ENCODE measurements around the gene HSP90B1. TPM values are rescaled to one million over a fixed set of nuclear protein-coding genes. Genes with fewer than 3 reads are reported as not detected.

Gene HSP90B1
- total and polyA plus RNA-seq, 4 donors = 374 to 594 (median 433) TPM

DNA sequence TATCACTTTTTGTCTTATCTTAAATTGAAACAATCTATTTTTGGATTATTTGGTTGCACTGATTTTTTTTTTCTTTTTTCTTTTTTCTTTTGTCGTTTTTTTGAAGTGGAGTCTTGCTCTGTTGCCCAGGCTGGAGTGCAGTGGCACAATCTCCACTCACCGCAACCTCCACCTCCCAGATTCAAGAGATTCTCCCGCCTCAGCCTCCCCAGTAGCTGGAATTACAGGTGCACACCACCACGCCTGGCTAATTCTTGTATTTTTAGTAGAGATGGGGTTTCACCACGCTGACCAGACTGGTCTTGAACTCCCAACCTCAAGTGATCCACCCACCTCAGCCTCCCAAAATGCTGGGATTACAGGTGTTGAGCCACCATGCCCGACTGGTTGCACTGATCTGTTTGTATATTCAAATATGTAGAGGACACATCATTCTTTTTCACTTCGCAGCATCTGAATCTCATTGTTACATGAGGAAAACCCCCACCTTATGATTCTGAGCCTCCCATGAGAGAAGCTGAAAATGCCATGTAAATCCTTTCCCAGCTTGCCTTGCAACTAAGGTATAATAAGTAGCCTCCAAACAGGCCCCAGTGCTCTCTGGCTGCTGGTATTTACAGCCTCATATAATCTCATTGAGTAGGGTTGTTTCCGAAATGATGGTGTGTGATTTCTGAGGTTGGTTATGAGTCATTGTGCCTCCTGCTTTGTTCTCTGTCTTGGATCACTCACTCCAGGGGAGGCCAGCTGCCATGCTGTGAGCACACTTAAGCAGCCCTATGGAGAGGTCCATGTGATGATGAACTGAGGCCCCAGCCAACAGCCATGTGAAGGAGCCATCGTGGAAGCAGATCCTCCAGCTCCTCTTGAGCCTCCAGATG is 5.2 kb upstream of the HSP90B1 start:
- H3K4me1 ChIP-seq (ENCODE audit: control insufficient read depth, insufficient read depth, low read length) = no peaks in the 10 kb centered on the region
- DNase-seq (ENCODE audit: low read depth in 4 of 6, low spot score in 6 of 6) = no peak
- H3K27ac ChIP-seq (ENCODE audit: low read depth, low read length) = no peak overlapping the region
- H3K27me3 ChIP-seq (ENCODE audit: control insufficient read depth, insufficient read depth, low read length) = no peaks in the 10 kb centered on the region
- H3K4me3 ChIP-seq (ENCODE audit: low read depth, low read length) = no peak overlapping the region
- H3K9me3 ChIP-seq (ENCODE audit: control insufficient read depth, insufficient read depth, low read length) = no peaks in the 10 kb centered on the region
- no CpG with 5 or more reads among the region's 9 CpGs for WGBS (ENCODE audit: insufficient coverage)
- H3K36me3 ChIP-seq (ENCODE audit: control insufficient read depth, insufficient read depth, low read length) = no peaks in the 10 kb centered on the region

DNA sequence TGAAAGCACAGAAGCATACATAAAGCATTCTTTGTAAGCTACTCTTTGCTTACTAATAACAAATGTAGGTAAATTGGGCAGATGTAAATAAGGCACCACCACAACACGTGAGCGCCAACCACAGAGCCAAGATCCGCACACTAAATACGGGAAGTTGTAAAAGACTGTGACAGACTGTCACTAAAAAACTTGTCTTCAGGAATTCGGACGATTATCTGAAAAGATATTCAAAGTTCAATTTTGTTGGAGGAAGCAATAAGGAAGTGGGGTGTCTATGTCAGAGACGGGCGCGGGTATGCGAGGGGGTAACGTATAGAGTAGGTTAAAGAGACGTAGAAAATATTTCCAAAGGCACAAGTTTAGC is 1.5 kb upstream of the HSP90B1 start:
- Histone ChIP-seq H3K27ac (ENCODE audit: low read depth, low read length) (peak overlapping the region; percentile 98), H3K9me3 (ENCODE audit: control insufficient read depth, insufficient read depth, low read length) (no peaks in the 10 kb centered on the region), H3K36me3 (ENCODE audit: control insufficient read depth, insufficient read depth, low read length) (peaks cover 2% of the 10 kb centered on the region), H3K27me3 (ENCODE audit: control insufficient read depth, insufficient read depth, low read length) (no peaks in the 10 kb centered on the region), H3K4me1 (ENCODE audit: control insufficient read depth, insufficient read depth, low read length) (peaks cover 3% of the 10 kb centered on the region), H3K4me3 (ENCODE audit: low read depth, low read length) (peak overlapping the region; percentile 82)
- WGBS (ENCODE audit: insufficient coverage) = 6% methylated on average over 10 of the region's 12 CpGs
- DNase-seq (ENCODE audit: low read depth in 4 of 6, low spot score in 6 of 6) = peak in 1 of 6 donors; percentile 5

DNA sequence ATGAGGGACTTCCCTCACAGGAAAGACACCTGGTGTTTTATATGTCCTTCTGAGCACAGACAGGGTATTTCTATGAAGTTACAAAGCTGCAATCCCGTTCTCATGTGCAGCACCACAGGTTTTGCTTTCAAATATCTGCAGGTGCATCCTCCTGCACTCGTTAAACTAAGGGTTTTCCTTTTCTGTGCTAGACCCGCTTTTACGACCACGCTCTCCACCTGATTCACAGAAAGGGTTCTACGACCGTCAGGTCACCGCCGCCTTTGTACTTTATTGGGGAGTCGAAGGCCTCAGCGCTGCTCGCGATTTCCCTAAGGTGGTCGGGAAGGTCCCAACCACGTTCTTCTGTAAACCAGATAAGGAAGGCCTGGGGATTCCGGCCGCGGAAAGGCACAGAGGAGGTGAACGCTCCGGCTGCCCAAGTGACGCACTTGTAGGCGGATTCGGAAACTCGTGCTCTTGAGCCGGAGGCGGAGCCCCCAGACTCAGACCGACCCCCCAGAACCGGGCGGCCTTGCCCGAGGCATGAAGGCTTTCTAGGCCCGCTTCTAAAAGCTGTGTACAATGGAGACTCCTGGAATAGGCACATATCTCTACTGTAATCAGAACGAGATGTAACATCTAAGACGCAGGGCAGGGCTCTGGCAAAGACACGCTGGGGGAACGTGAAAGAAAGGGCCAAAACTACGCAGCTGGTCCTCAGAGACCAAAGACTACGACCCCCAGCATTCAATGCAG is 995 bp upstream of the HSP90B1 start:
- peak; percentile 81 to 98 (median 94) for DNase-seq (ENCODE audit: low read depth in 4 of 6, low spot score in 6 of 6)
- 0% methylated on average over 30 of the region's 37 CpGs for WGBS (ENCODE audit: insufficient coverage)
- H3K4me3 ChIP-seq (ENCODE audit: low read depth, low read length) = peak overlapping the region; percentile 82
- H3K4me1 ChIP-seq (ENCODE audit: control insufficient read depth, insufficient read depth, low read length) = peaks cover 3% of the 10 kb centered on the region
- peak overlapping the region; percentile 98 for H3K27ac ChIP-seq (ENCODE audit: low read depth, low read length)
- no peaks in the 10 kb centered on the region for H3K27me3 ChIP-seq (ENCODE audit: control insufficient read depth, insufficient read depth, low read length)
- no peaks in the 10 kb centered on the region for H3K9me3 ChIP-seq (ENCODE audit: control insufficient read depth, insufficient read depth, low read length)
- peaks cover 3% of the 10 kb centered on the region for H3K36me3 ChIP-seq (ENCODE audit: control insufficient read depth, insufficient read depth, low read length)

DNA sequence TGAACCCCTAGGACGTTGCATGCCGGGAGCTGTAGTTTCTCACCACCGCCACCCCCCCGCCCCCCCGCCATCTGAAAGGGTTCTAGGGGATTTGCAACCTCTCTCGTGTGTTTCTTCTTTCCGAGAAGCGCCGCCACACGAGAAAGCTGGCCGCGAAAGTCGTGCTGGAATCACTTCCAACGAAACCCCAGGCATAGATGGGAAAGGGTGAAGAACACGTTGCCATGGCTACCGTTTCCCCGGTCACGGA is 501 bp upstream of the HSP90B1 start:
- whole genome bisulfite sequencing (ENCODE audit: insufficient coverage) = 0% methylated on average over 13 of the region's 18 CpGs
- peak overlapping the region; percentile 98 for H3K27ac ChIP-seq (ENCODE audit: low read depth, low read length)
- no peaks in the 10 kb centered on the region for H3K9me3 ChIP-seq (ENCODE audit: control insufficient read depth, insufficient read depth, low read length)
- H3K27me3 ChIP-seq (ENCODE audit: control insufficient read depth, insufficient read depth, low read length) = no peaks in the 10 kb centered on the region
- peaks cover 3% of the 10 kb centered on the region for H3K4me1 ChIP-seq (ENCODE audit: control insufficient read depth, insufficient read depth, low read length)
- H3K36me3 ChIP-seq (ENCODE audit: control insufficient read depth, insufficient read depth, low read length) = peaks cover 6% of the 10 kb centered on the region
- H3K4me3 ChIP-seq (ENCODE audit: low read depth, low read length) = peak overlapping the region; percentile 82
- no peak for DNase-seq (ENCODE audit: low read depth in 4 of 6, low spot score in 6 of 6)

- Histone ChIP-seq H3K27ac (ENCODE audit: low read depth, low read length) (peak overlapping the region; percentile 94), H3K4me1 (ENCODE audit: control insufficient read depth, insufficient read depth, low read length) (peaks cover 3% of the 10 kb centered on the region), H3K9me3 (ENCODE audit: control insufficient read depth, insufficient read depth, low read length) (no peaks in the 10 kb centered on the region), H3K4me3 (ENCODE audit: low read depth, low read length) (peak overlapping the region; percentile 92), H3K36me3 (ENCODE audit: control insufficient read depth, insufficient read depth, low read length) (peaks cover 9% of the 10 kb centered on the region), H3K27me3 (ENCODE audit: control insufficient read depth, insufficient read depth, low read length) (no peaks in the 10 kb centered on the region)
- peak in 5 of 6 donors; percentile 9 to 53 (median 26) for DNase-seq (ENCODE audit: low read depth in 4 of 6, low spot score in 6 of 6)
- WGBS (ENCODE audit: insufficient coverage) = under 1% methylated on average over 23 of the region's 37 CpGs
These were observed 851 bp downstream of the HSP90B1 start for GRCh38 chr12:103930787-103931735.

GRCh38 chr12:103933237-103933636 is 3.0 kb downstream of the HSP90B1 start:
- no peaks in the 10 kb centered on the region for H3K9me3 ChIP-seq (ENCODE audit: control insufficient read depth, insufficient read depth, low read length)
- no CpG with 5 or more reads among the region's 2 CpGs for WGBS (ENCODE audit: insufficient coverage)
- H3K27ac ChIP-seq (ENCODE audit: low read depth, low read length) = no peak overlapping the region
- DNase-seq (ENCODE audit: low read depth in 4 of 6, low spot score in 6 of 6) = peak in 2 of 6 donors; percentile 4 to 7
- H3K27me3 ChIP-seq (ENCODE audit: control insufficient read depth, insufficient read depth, low read length) = no peaks in the 10 kb centered on the region
- peaks cover 3% of the 10 kb centered on the region for H3K4me1 ChIP-seq (ENCODE audit: control insufficient read depth, insufficient read depth, low read length)
- H3K4me3 ChIP-seq (ENCODE audit: low read depth, low read length) = no peak overlapping the region
- H3K36me3 ChIP-seq (ENCODE audit: control insufficient read depth, insufficient read depth, low read length) = peaks cover 16% of the 10 kb centered on the region

- H3K4me1 ChIP-seq (ENCODE audit: control insufficient read depth, insufficient read depth, low read length) = peaks cover 3% of the 10 kb centered on the region
- no peak for DNase-seq (ENCODE audit: low read depth in 4 of 6, low spot score in 6 of 6)
- WGBS (ENCODE audit: insufficient coverage) = no CpG with 5 or more reads among the region's 3 CpGs
- no peaks in the 10 kb centered on the region for H3K27me3 ChIP-seq (ENCODE audit: control insufficient read depth, insufficient read depth, low read length)
- peaks cover 29% of the 10 kb centered on the region for H3K36me3 ChIP-seq (ENCODE audit: control insufficient read depth, insufficient read depth, low read length)
- H3K4me3 ChIP-seq (ENCODE audit: low read depth, low read length) = no peak overlapping the region
- no peaks in the 10 kb centered on the region for H3K9me3 ChIP-seq (ENCODE audit: control insufficient read depth, insufficient read depth, low read length)
- H3K27ac ChIP-seq (ENCODE audit: low read depth, low read length) = no peak overlapping the region
These were observed 6.5 kb downstream of the HSP90B1 start for GRCh38 chr12:103936679-103937078.

GRCh38 chr12:103944964-103945363 is 14.8 kb downstream of the HSP90B1 start:
- peaks cover 30% of the 10 kb centered on the region for H3K36me3 ChIP-seq (ENCODE audit: control insufficient read depth, insufficient read depth, low read length)
- H3K27me3 ChIP-seq (ENCODE audit: control insufficient read depth, insufficient read depth, low read length) = no peaks in the 10 kb centered on the region
- no peak overlapping the region for H3K27ac ChIP-seq (ENCODE audit: low read depth, low read length)
- no peak for DNase-seq (ENCODE audit: low read depth in 4 of 6, low spot score in 6 of 6)
- H3K9me3 ChIP-seq (ENCODE audit: control insufficient read depth, insufficient read depth, low read length) = no peaks in the 10 kb centered on the region
- no peak overlapping the region for H3K4me3 ChIP-seq (ENCODE audit: low read depth, low read length)
- WGBS (ENCODE audit: insufficient coverage) = 100% methylated on average over 1 of the region's 3 CpGs
- no peaks in the 10 kb centered on the region for H3K4me1 ChIP-seq (ENCODE audit: control insufficient read depth, insufficient read depth, low read length)

DNA sequence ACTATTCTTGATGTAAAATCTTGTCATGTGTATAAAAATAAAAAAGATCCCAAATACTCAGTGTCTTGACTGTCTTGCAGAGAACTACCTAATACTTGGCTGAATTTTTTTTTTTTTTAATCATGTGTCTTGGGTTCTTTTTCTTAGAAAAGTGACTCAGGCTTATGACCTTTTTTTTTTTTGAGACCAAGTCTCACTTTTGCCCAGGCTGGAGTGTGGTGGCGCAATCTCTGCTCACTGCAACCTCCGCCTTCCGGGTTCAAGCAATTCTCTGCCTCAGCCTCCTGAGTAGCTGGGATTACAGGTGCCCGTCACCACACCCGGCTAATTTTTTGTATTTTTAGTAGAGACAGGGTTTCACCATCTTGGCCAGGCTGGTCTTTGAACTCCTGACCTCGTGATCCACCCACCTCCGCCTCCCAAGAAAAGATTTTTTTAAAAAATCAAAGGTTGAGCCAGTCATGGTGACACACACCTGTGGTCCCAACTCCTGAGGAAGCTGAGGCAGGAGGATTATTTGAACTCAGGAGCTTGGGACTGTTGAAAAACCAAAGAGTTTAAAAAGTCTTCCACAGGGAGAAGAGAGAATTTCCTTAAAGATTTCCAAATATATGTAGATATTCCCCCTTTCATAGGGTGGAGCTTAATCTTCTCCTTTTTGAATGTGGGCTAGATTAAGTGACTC is 17.8 kb downstream of the HSP90B1 start:
- H3K4me3 ChIP-seq (ENCODE audit: low read depth, low read length) = no peak overlapping the region
- no peaks in the 10 kb centered on the region for H3K9me3 ChIP-seq (ENCODE audit: control insufficient read depth, insufficient read depth, low read length)
- no peaks in the 10 kb centered on the region for H3K27me3 ChIP-seq (ENCODE audit: control insufficient read depth, insufficient read depth, low read length)
- no peak for DNase-seq (ENCODE audit: low read depth in 4 of 6, low spot score in 6 of 6)
- H3K27ac ChIP-seq (ENCODE audit: low read depth, low read length) = no peak overlapping the region
- peaks cover 29% of the 10 kb centered on the region for H3K36me3 ChIP-seq (ENCODE audit: control insufficient read depth, insufficient read depth, low read length)
- no CpG with 5 or more reads among the region's 7 CpGs for WGBS (ENCODE audit: insufficient coverage)
- H3K4me1 ChIP-seq (ENCODE audit: control insufficient read depth, insufficient read depth, low read length) = no peaks in the 10 kb centered on the region

Data from spinal cord (tissue), 10 donors.